Natural killer cell treated with Interleukin-12 subunit alpha and Interleukin-12 subunit beta and Interleukin-15 and Interleukin-18, amount 100 ng/mL, for 72 hours (primary cell): ENCODE data around the gene CHD5. TPM values are rescaled to one million over a fixed set of nuclear protein-coding genes. Genes with fewer than 3 reads are reported as not detected.
A peak's percentile ranks its signal among the peaks of the same experiment; 100 is the strongest.

Experiments
- ATAC-seq, 2 donors: fragments of 150-1000 bp; cut with Tn5 transposase in 1 of 2; sonication (Bioruptor Pico), chemical (Tn5 transposase) in 1 of 2; 2 replicates each; pipeline ENCODE4 v1.10.0; 2021
- DNase-seq: peaks from one replicate; pipeline ENCODE4 v3.0.0; 2022; ENCODE audit warnings: low spot score
- H3K27ac Mint-ChIP-seq, 2 donors: 1 replicate in 1 of 2; 2 replicates in 1 of 2; pipeline ENCODE4 v1.8.0; 2022; ENCODE audit warnings: mixed read lengths in 2 of 2, mild to moderate bottlenecking in 1 of 2, moderate library complexity in 1 of 2
- H3K27me3 Mint-ChIP-seq, 2 donors: 1 replicate in 1 of 2; 2 replicates in 1 of 2; pipeline ENCODE4 v1.8.0; 2022; ENCODE audit warnings: mixed read lengths in 2 of 2
- H3K36me3 Mint-ChIP-seq: one replicate; pipeline ENCODE4 v1.8.0; 2022; ENCODE audit warnings: mixed read lengths
- H3K4me1 Mint-ChIP-seq, 2 donors: 1 replicate in 1 of 2; 2 replicates in 1 of 2; pipeline ENCODE4 v1.8.0; 2022; ENCODE audit warnings: low read depth in 2 of 2, mixed read lengths in 2 of 2, mild to moderate bottlenecking in 1 of 2
- H3K4me3 Mint-ChIP-seq: one replicate; pipeline ENCODE4 v1.8.0; 2022; ENCODE audit warnings: mixed read lengths
- H3K9me3 Mint-ChIP-seq: 2 replicates; pipeline ENCODE4 v1.8.0; 2022; ENCODE audit warnings: mixed read lengths
- total RNA-seq, 2 donors: library from RNA; stranded (reverse); gene quantifications; one replicate each; pipeline ENCODE4 v1.2.3, GENCODE V29; 2022

The CHD5 gene
- total RNA-seq, 2 donors from 2014 or later: 0.31 to 0.78 TPM

- Mint-ChIP-seq H3K9me3 (no peaks in the 10 kb centered on the region), H3K36me3 (no peaks in the 10 kb centered on the region), H3K4me3 (no peak overlapping the region), H3K27ac (peak overlapping the region; percentile 55 to 59), H3K4me1 (peaks cover 36% of the 10 kb centered on the region in 2 donors), H3K27me3 (no peaks in the 10 kb centered on the region)
- no peak for ATAC-seq
- DNase-seq: no peak
Measured at GRCh38 chr1:6052543-6053205, 127.4 kb downstream of the CHD5 start.

Other genes starting within 250 kb of the CHD5 start
- 10 to 100 TPM; 27.6 to 58.5 TPM for gene NPHP4, start 187.9 kb downstream of the CHD5 start, total RNA-seq
- gene KCNAB2, start 134.4 kb downstream of the CHD5 start, total RNA-seq: 100 to 1,000 TPM; 157 to 360 TPM
- gene RPL22, start 19.3 kb upstream of the CHD5 start, total RNA-seq: 100 to 1,000 TPM; 209 to 355 TPM
- gene RNF207, start 25.8 kb upstream of the CHD5 start, total RNA-seq: 10 to 100 TPM in 1 of 2 donors, 1 to 10 TPM in 1; 4.2 to 14.2 TPM
- gene ICMT, start 55.6 kb upstream of the CHD5 start, total RNA-seq: 10 to 100 TPM; 44.1 to 71.4 TPM
- not detected for gene HES3, start 63.9 kb upstream of the CHD5 start, total RNA-seq
- gene GPR153, start 80.8 kb upstream of the CHD5 start, total RNA-seq: 1 to 10 TPM; 4.6 to 5.6 TPM
- 10 to 100 TPM; 49.5 to 87.5 TPM for gene ACOT7, start 213.4 kb upstream of the CHD5 start, total RNA-seq
- gene HES2, start 239.6 kb upstream of the CHD5 start, total RNA-seq: not detected
- under 1 TPM; 0.14 to 0.84 TPM for gene ESPN, start 244.5 kb upstream of the CHD5 start, total RNA-seq